ENCODE results near the gene ZNF514. TPM values are rescaled to one million over a fixed set of nuclear protein-coding genes. Genes with fewer than 3 reads are reported as not detected.
"Not testable (repeated sequence)": the region's sequence is repeated elsewhere in the genome, so short reads cannot be mapped to it uniquely, and the experiment has no call there.

ZNF514 gene
- total RNA-seq, 2 experiments from 2014 or later = 4.7 to 6.3 TPM

- TF ChIP-seq CTCF (IDR thresholded peaks at IDR 0.05) = no peak
- peaks cover 0 to 3% of the 10 kb centered on the region in 2 experiments for H3K9me3 ChIP-seq (ENCODE audit: control insufficient read depth in 1 of 2, insufficient read depth in 1 of 2, low read length in 2 of 2)
- peaks cover 57% of the 10 kb centered on the region for H3K36me3 ChIP-seq (ENCODE audit: insufficient read depth, low read length)
- no peaks in the 10 kb centered on the region for H3K27me3 ChIP-seq (ENCODE audit: control insufficient read depth in 1 of 2, insufficient read depth in 2 of 2, low read length in 2 of 2)
- H3K4me3 Mint-ChIP-seq = no peak overlapping the region
- H3K4me1 ChIP-seq (ENCODE audit: insufficient read depth, low read length) = no peaks in the 10 kb centered on the region
- no peak overlapping the region for H3K27ac Mint-ChIP-seq
- no peak for ATAC-seq (ENCODE audit: poor library complexity)
- H3K36me3 Mint-ChIP-seq (ENCODE audit: low read depth) = peaks cover 91% of the 10 kb centered on the region
- no peak for DNase-seq
- no peaks in the 10 kb centered on the region for H3K27me3 Mint-ChIP-seq
- intact Hi-C loops (cut with DNase I, micrococcal nuclease) = no loop called here
- H3K9me3 Mint-ChIP-seq = no peaks in the 10 kb centered on the region
- CTCF ChIA-PET = no interaction called here
- H3K27ac ChIP-seq (ENCODE audit: low read depth in 1 of 2, low read length in 2 of 2) = no peak overlapping the region
- POLR2A ChIA-PET = interaction anchor here (0.6 kb wide), 1 partner anchor 37 kb away, joined by 3 read pairs; no protein-coding TSS in a partner anchor
- H3K4me3 ChIP-seq (ENCODE audit: low read length) = no peak overlapping the region
- peaks cover 24% of the 10 kb centered on the region for H3K4me1 Mint-ChIP-seq (ENCODE audit: low read depth)
Observed at GRCh38 chr2:95099910-95100309, 59.7 kb downstream of the ZNF514 start.

- H3K27me3 Mint-ChIP-seq; H3K27ac Mint-ChIP-seq; ATAC-seq (ENCODE audit: poor library complexity); H3K9me3 Mint-ChIP-seq; H3K27me3 ChIP-seq (ENCODE audit: control insufficient read depth in 1 of 2, insufficient read depth in 2 of 2, low read length in 2 of 2); intact Hi-C loops (cut with DNase I, micrococcal nuclease); H3K4me3 ChIP-seq (ENCODE audit: low read length); DNase-seq; H3K9me3 ChIP-seq (ENCODE audit: control insufficient read depth in 1 of 2, insufficient read depth in 1 of 2, low read length in 2 of 2); CTCF ChIA-PET; H3K4me1 ChIP-seq (ENCODE audit: insufficient read depth, low read length); H3K4me3 Mint-ChIP-seq; POLR2A ChIA-PET; H3K27ac ChIP-seq (ENCODE audit: low read depth in 1 of 2, low read length in 2 of 2): not testable (repeated sequence)
- H3K36me3 ChIP-seq (ENCODE audit: insufficient read depth, low read length) = peaks cover 41% of the 10 kb centered on the region
- Mint-ChIP-seq H3K4me1 (ENCODE audit: low read depth) (peaks cover 36% of the 10 kb centered on the region), H3K36me3 (ENCODE audit: low read depth) (peaks cover 94% of the 10 kb centered on the region)
Observed at GRCh38 chr2:95098273-95098672, 61.4 kb downstream of the ZNF514 start.

Other genes with a start within 250 kb of the ZNF514 start
- gene MAL, start 134.1 kb downstream of the ZNF514 start, total RNA-seq = 100 to 1,000 TPM; 101 to 102 TPM
- 10 to 100 TPM; 15.3 to 16.3 TPM for gene MRPS5, start 38.0 kb downstream of the ZNF514 start, total RNA-seq
- gene ZNF2, start 6.0 kb upstream of the ZNF514 start, total RNA-seq = under 1 TPM in 1 of 2 experiments, not detected in 1; 0.53 TPM
- gene ZNF892, start 47.7 kb upstream of the ZNF514 start, total RNA-seq = 1 to 10 TPM in 1 of 2 experiments, under 1 TPM in 1; 0.82 to 1.1 TPM
- gene PROM2, start 114.6 kb upstream of the ZNF514 start, total RNA-seq = under 1 TPM; 0.60 to 0.73 TPM
- under 1 TPM in 1 of 2 experiments, not detected in 1; 0.52 TPM for gene KCNIP3, start 137.5 kb upstream of the ZNF514 start, total RNA-seq
- gene FAHD2A, start 242.9 kb upstream of the ZNF514 start, total RNA-seq = 10 to 100 TPM; 26.5 to 27.5 TPM

Measured in CD4-positive, alpha-beta T cell (primary cell).